Measurements from ENCODE around the gene C19orf67.

Gene C19orf67

DNA sequence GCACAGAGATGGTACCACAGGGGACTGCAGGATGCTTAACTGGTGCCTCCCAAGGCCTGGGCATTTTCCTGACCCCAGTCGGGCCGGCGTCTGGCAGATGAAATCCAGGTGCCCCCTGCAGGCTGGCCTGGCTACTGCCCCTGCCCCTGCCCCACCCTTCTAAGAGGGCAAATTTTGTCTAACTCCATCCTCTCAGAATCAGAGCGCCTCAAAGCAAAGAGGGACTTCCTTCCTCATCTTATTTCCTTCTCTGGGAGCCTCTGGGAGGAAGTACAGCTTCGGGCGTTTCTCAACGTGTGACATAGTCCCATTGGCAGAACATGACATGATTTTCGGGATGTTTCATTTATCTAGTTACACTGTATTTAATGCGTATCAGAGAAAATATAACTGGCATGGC is 29.3 kb upstream of the C19orf67 start:
- Histone ChIP-seq H3K4me3 (ENCODE audit: low read depth, low read length) (no peak overlapping the region), H3K9me3 (ENCODE audit: control insufficient read depth, low read length) (no peaks in the 10 kb centered on the region), H3K4me1 (peaks cover 36% of the 10 kb centered on the region), H3K27ac (peak overlapping the region; percentile 1), H2AFZ (no peak overlapping the region), H3K27me3 (ENCODE audit: control insufficient read depth, insufficient read depth, low read length) (no peaks in the 10 kb centered on the region), H3K4me2 (ENCODE audit: low read length) (no peak overlapping the region), H3K36me3 (ENCODE audit: control insufficient read depth, insufficient read depth, low read length) (no peaks in the 10 kb centered on the region), H3K79me2 (peaks cover 46% of the 10 kb centered on the region), H3K9ac (no peak overlapping the region)
- TF ChIP-seq, protein P1, sequence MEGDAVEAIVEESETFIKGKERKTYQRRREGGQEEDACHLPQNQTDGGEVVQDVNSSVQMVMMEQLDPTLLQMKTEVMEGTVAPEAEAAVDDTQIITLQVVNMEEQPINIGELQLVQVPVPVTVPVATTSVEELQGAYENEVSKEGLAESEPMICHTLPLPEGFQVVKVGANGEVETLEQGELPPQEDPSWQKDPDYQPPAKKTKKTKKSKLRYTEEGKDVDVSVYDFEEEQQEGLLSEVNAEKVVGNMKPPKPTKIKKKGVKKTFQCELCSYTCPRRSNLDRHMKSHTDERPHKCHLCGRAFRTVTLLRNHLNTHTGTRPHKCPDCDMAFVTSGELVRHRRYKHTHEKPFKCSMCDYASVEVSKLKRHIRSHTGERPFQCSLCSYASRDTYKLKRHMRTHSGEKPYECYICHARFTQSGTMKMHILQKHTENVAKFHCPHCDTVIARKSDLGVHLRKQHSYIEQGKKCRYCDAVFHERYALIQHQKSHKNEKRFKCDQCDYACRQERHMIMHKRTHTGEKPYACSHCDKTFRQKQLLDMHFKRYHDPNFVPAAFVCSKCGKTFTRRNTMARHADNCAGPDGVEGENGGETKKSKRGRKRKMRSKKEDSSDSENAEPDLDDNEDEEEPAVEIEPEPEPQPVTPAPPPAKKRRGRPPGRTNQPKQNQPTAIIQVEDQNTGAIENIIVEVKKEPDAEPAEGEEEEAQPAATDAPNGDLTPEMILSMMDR (IDR thresholded peaks at IDR 0.05): peak; percentile 48

DNA sequence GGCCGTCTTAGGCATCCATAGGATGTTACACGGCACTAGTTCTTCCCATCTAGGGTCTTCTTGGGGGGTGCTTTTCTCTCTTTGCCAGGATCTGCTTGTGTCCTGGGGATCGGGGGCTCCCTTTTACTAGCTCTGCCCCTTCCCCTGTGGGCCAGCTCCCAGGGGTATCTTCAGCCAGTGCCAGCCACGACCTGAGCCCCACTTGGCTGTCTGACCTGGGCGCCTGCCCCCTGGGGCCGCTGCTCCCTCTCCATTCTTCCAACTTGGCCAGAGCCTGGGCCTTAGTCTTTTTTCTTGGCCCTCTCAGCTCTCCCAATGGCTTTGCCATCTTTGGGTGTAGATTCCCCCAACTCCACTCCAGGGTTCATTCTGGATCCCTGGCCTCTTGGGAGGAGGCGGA is 28.9 kb upstream of the C19orf67 start:
- H3K9ac ChIP-seq: no peak overlapping the region
- TF ChIP-seq, protein P1 (IDR thresholded peaks at IDR 0.05): no peak
- no peaks in the 10 kb centered on the region for H3K9me3 ChIP-seq (ENCODE audit: control insufficient read depth, low read length)

DNA sequence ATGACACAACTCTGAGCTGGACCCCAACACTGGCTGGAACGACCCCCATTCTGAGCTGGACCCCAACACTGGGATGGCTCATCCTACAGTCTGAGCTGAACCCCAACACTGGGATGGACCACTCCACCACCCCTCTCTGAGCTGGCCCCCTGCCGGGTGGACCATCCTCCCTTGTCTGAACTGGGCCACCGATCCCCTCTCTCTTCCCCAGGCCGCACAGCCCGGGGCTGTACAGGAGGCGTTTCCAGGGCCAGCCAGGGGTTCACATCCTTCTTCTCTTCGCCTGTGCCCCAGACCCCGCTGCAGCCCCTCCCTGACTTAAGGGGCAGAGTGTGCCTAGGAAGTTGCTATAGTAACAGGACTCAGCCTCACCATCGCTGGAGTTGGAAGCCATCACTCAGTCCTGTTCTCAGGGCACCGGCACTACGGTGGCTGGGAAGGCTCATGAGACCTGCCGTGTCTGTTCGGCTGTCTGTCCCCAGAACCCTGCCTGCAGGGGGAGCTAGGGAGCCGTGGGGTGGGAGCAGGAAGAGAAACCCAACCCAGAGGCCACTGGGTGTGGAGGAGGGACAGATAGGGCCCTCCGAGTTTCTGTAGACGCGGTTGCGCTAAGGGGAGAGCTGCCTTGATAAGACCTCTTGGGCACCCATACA is 28.3 kb upstream of the C19orf67 start:
- Histone ChIP-seq H3K27me3 (ENCODE audit: control insufficient read depth, insufficient read depth, low read length) (no peaks in the 10 kb centered on the region), H3K4me3 (ENCODE audit: low read depth, low read length) (no peak overlapping the region), H3K79me2 (peaks cover 51% of the 10 kb centered on the region), H2AFZ (no peak overlapping the region), H3K9ac (no peak overlapping the region), H3K4me1 (peaks cover 27% of the 10 kb centered on the region), H3K4me2 (ENCODE audit: low read length) (no peak overlapping the region), H3K36me3 (ENCODE audit: control insufficient read depth, insufficient read depth, low read length) (no peaks in the 10 kb centered on the region), H3K9me3 (ENCODE audit: control insufficient read depth, low read length) (no peaks in the 10 kb centered on the region), H3K27ac (no peak overlapping the region)
- TF ChIP-seq, protein P1 (IDR thresholded peaks at IDR 0.05): peak; percentile 4

More for the DNA sequence above, 28.9 kb upstream of the C19orf67 start:
- no peak overlapping the region for H3K4me2 ChIP-seq (ENCODE audit: low read length)
- no peaks in the 10 kb centered on the region for H3K36me3 ChIP-seq (ENCODE audit: control insufficient read depth, insufficient read depth, low read length)
- H3K27me3 ChIP-seq (ENCODE audit: control insufficient read depth, insufficient read depth, low read length): no peaks in the 10 kb centered on the region
- H3K27ac ChIP-seq: peak overlapping the region; percentile 1
- H2AFZ ChIP-seq: no peak overlapping the region
- no peak overlapping the region for H3K4me3 ChIP-seq (ENCODE audit: low read depth, low read length)
- peaks cover 46% of the 10 kb centered on the region for H3K79me2 ChIP-seq
- H3K4me1 ChIP-seq: peaks cover 32% of the 10 kb centered on the region

DNA sequence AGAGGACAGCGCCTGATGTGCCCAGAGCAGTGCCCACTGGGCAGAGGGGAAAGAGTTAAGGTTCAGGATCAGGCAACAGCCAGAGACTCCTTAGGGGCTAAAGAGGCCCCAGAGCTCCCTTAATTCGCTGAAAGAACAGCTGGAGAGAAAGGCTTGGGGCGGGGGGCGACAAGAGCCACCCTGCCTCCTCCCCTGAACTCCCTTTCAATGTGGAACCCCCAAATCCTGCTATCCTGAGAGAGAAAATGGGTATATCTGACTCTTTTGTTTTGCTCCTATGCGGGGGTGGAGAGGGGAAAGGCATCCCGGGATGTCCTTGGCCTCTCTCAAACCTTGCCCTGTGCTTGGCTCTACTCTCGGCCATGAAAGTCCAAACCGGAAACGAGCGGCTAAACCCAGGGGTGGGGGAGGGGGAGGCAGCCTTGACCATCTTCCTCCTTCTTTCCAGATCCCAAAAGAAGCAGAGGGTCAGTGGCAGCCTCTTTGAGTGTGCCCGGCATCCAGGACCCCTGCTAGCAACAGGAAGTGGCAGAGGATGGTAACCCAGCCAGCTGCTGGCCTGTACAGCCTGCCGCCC is 27.3 kb upstream of the C19orf67 start:
- H3K79me2 ChIP-seq: peaks cover 53% of the 10 kb centered on the region
- H3K9me3 ChIP-seq (ENCODE audit: control insufficient read depth, low read length): no peaks in the 10 kb centered on the region
- H3K27me3 ChIP-seq (ENCODE audit: control insufficient read depth, insufficient read depth, low read length): no peaks in the 10 kb centered on the region
- no peaks in the 10 kb centered on the region for H3K36me3 ChIP-seq (ENCODE audit: control insufficient read depth, insufficient read depth, low read length)
- H3K4me1 ChIP-seq: peaks cover 20% of the 10 kb centered on the region
- H3K4me2 ChIP-seq (ENCODE audit: low read length): no peak overlapping the region
- H3K9ac ChIP-seq: no peak overlapping the region
- H3K4me3 ChIP-seq (ENCODE audit: low read depth, low read length): no peak overlapping the region
- peak overlapping the region; percentile 59 for H3K27ac ChIP-seq
- TF ChIP-seq, protein P1 (IDR thresholded peaks at IDR 0.05): no peak
- peak overlapping the region; percentile 7 for H2AFZ ChIP-seq
